ENCODE results near the gene SH3PXD2A.

SH3PXD2A gene

GRCh38 chr10:103806395-103807187 is 48.8 kb downstream of the SH3PXD2A start:
- FAIRE-seq: no peak

- no peak for FAIRE-seq
Measured at GRCh38 chr10:103805781-103806180, 49.6 kb downstream of the SH3PXD2A start.

GRCh38 chr10:103804871-103805270 is 50.5 kb downstream of the SH3PXD2A start:
- no peak for FAIRE-seq

GRCh38 chr10:103803941-103804340 is 51.4 kb downstream of the SH3PXD2A start:
- no peak for FAIRE-seq

- FAIRE-seq: no peak
Measured at GRCh38 chr10:103802637-103803353, 52.6 kb downstream of the SH3PXD2A start.

GRCh38 chr10:103802081-103802480 is 53.3 kb downstream of the SH3PXD2A start:
- FAIRE-seq: no peak

GRCh38 chr10:103800789-103801540 is 54.4 kb downstream of the SH3PXD2A start:
- FAIRE-seq: no peak

- no peak for FAIRE-seq
Measured at GRCh38 chr10:103800089-103800488, 55.3 kb downstream of the SH3PXD2A start.

- no peak for FAIRE-seq
Measured at GRCh38 chr10:103799341-103799740, 56.0 kb downstream of the SH3PXD2A start.

GRCh38 chr10:103798511-103798910 is 56.9 kb downstream of the SH3PXD2A start:
- FAIRE-seq: no peak

- FAIRE-seq: no peak
Measured at GRCh38 chr10:103797857-103798256, 57.5 kb downstream of the SH3PXD2A start.

GRCh38 chr10:103795634-103796270 is 59.6 kb downstream of the SH3PXD2A start:
- no peak for FAIRE-seq

GRCh38 chr10:103794996-103795395 is 60.4 kb downstream of the SH3PXD2A start:
- FAIRE-seq: no peak

GRCh38 chr10:103793920-103794883 is 61.2 kb downstream of the SH3PXD2A start:
- FAIRE-seq: no peak

- no peak for FAIRE-seq
Measured at GRCh38 chr10:103793429-103793828, 61.9 kb downstream of the SH3PXD2A start.

- no peak for FAIRE-seq
Measured at GRCh38 chr10:103792547-103792946, 62.8 kb downstream of the SH3PXD2A start.

GRCh38 chr10:103791858-103792257 is 63.5 kb downstream of the SH3PXD2A start:
- FAIRE-seq: no peak

GRCh38 chr10:103791291-103791690 is 64.1 kb downstream of the SH3PXD2A start:
- no peak for FAIRE-seq

- no peak for FAIRE-seq
Measured at GRCh38 chr10:103790580-103790979, 64.8 kb downstream of the SH3PXD2A start.

GRCh38 chr10:103789771-103790201 is 65.6 kb downstream of the SH3PXD2A start:
- no peak for FAIRE-seq

- no peak for FAIRE-seq
Measured at GRCh38 chr10:103789161-103789560, 66.2 kb downstream of the SH3PXD2A start.

GRCh38 chr10:103787331-103787730 is 68.0 kb downstream of the SH3PXD2A start:
- no peak for FAIRE-seq

All from A204.1 (cell line).